Kidney glomerular epithelial cell (primary cell): ENCODE data around the gene COL19A1.
"Not testable (repeated sequence)": the region's sequence is repeated elsewhere in the genome, so short reads cannot be mapped to it uniquely, and the experiment has no call there.

ENCODE experiments used
- DNase-seq: peaks from one replicate; lab custom pipeline; 2025; lab: John Stamatoyannopoulos, UW

Gene COL19A1

DNA sequence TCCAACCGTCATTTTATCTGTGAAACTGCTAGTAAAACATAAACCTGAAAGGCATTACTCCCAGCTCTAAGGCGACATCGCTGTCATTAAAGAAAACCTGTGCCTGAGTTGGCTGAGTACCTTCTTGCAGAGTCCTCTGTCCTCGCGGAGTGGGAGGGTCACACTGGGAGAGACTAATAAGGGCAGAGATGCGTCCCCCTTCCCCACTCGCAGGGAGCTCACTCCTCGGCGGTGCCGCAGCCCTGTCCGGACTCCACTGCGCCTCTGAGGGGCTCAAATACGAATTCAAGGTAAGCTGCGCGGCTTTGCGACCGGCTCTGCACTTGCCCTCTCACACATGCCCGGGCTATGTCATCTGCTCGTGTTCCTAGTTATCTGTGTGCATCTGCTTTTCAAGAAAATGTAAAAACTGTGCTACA, at the start of gene COL19A1:
COL19A1 (plus strand) TSS at position 206 of the 419 bp plus-strand sequence. CDS start 13,012 bp downstream, outside the sequence.
- DNase-seq: peak; percentile 19

DNA sequence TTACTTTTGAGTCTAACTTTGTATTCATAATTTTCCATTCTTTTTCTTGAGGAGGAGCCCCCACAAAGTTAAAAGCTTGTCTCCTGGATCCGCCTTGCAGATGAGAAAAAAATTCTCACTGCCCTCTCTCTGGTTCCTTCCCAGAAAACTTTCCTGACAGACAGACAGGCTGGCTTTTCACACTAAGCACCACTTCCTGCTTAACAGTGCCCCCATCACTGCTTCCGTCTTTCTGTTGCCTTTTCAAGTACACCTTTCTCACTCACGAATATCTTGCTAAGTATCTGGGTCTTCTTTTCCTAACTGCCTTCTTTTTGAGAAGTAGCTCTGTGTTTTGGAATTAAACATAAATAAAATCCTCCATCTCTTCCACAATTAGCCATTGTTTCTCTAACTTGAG, 49.8 kb upstream of the COL19A1 start:
- DNase-seq: no peak

DNA sequence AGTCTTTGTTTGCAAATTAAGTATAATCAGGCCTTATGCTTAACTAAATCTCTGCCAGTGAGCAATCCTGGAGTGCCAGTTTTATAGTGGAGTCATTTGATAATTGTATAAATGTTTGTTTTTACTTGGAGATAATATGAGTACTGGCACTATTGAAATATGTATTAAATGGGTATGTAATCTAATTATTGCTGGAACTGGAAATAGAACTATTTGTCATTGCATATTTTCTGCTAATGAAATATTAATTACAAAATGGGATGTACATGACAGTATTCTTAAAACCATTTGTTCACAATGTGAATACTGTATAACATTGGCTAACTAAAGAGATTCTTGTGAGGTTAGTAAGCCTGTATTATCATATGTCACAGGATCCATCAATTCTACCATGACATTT, 49.0 kb upstream of the COL19A1 start:
- no peak for DNase-seq

DNA sequence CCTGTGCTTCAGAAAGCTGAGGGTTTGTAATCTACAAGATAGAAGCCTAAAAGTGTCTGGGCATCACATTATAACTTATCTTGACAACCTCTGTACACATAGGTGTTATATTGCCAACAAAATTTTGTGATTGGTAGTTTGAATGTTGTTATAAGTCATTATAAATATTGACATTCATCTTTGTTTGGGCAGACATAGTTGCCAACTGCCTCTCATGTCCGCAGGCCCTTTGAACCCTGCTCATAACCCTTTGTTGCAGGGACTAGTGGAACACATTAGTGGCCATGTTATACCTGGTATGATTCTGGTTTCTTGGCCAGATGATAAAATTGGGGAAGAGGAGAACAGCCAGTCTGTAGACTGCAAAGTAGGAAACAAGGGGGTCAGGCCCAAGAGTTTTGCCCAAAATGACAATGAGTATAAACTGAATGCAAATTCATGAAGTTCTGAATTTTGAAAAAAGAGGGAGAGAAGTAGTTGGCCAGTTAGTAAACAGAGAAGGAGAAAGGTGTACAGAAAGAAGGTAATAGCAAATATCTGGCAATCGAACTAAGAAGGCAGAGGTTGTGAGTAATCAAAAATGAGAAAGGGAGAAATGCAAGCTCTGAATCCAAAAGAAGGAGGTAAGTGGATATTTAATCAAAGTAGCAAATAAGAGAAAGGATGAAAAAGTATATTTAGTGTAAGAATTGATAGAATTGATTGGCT, 48.0 kb upstream of the COL19A1 start:
- DNase-seq: no peak

DNA sequence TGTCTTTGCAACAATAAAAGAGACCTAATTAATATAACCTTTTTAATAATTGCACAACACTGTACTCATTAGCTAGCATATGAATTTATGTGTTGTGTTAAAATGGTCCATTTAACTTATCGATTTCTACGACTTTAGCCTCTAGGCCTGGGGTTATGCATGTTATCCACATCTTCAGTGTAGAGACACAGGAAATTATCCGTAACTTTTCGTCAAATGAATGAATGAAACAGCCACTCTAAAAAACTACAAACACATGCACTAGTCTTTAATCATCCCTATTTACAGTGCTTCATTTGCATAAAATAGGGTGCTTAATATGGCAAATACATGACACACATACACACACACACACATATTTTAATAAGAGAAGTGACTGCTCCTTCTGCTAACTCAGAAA, 47.2 kb upstream of the COL19A1 start:
- DNase-seq: no peak

DNA sequence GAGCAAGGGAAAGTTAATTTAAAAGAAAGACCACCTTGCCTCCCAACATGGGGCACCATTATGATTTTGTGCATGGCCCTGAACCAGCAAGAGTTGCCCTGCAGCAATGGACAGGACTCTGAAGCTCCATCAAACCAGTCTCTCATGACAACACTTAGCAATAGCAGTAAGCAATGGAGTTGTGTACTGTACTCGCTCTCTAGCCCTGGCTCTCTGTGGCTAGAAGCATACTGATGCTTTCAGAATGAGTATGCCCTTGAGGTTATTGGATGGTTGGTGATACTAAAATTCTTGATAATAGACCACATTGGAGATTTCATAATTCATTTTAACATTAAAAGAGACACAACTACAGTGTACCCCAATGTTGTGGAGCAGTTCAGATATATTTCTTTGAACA, 46.3 kb upstream of the COL19A1 start:
- DNase-seq: no peak

DNA sequence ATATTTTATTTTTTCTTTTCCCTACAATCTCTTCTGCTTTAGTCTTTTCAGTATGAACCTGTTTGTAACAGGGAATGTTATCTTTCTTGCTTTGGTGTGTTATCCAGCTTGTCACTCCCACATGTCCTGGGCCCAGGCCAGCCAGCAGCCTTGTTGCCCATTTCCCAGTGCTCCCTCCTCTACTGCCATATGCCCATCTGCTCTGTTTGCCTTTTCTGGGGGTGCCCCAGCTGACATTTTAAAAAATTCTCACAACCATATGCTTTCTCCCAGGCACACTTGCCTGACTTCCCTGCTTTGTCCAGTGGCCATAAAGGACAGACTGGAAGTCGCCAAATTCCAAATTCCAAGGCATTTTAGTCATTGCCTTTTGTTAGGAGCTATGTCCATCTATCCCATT, 45.9 kb upstream of the COL19A1 start:
- DNase-seq: no peak

DNA sequence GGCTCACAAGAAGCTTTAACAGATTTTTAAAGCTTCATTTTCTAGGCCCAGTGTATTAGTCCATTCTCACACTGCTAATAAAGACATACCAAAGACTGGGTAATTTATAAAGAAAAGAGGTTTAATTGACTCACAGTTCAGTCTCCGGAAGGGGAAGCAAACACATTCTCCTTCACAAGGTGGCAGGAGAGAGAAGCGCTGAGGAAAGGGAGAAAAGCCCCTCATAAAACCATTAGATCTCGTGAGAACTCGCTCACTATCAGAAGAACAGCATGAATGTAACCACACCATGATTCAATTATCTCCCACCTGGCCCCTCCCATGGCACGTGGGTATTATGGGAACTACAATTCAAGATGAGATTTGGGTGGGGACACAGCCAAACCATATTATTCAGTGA, 42.0 kb upstream of the COL19A1 start:
- DNase-seq: not testable (repeated sequence)

DNA sequence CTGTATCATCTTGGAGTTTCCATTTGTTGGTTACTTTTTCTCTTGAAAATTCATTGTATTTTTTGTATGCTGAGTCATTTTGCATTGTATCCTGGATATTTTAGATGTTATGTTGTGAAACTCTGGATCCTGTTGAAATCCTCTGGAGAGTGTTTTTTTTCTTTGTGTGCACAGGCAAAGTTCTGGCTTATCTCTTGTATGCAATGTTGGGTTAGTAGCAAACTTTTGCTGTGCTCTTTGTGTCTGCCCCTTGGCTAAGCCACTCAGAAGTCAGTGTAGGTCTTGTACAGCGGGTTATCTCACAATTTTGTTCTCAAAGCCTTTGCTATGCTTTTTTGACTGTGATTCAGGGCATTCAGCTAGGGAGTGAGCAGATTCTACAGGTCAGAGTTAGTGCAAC, 40.5 kb upstream of the COL19A1 start:
- DNase-seq: no peak

DNA sequence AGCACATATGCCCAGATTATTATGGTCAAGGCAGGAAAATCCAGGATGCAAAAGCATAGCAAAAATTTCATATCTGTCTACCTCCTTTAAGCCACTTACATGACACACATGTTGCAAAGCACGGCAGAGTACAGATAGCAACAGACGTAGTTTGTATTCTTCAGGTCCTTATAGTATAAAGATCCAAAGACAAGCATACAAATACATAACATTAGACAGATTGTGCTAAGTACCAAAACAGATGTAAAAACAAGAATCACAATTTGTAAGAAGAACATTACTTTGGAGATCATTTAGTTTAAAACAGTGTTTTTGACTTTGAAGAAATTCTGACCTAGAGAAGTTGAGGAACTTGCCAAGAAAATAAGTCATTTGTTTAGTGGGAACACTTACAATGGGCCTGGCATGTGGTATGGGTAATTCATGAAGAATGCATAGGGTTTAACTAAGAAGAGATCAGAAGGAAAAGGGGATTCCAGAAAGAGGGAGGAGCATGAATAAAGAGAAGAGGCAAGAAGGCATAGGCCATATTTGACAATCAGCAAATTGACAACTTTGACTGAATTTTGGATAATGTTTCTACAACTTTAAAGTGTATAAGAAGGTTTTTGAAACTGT, 39.0 kb upstream of the COL19A1 start:
- DNase-seq: no peak

DNA sequence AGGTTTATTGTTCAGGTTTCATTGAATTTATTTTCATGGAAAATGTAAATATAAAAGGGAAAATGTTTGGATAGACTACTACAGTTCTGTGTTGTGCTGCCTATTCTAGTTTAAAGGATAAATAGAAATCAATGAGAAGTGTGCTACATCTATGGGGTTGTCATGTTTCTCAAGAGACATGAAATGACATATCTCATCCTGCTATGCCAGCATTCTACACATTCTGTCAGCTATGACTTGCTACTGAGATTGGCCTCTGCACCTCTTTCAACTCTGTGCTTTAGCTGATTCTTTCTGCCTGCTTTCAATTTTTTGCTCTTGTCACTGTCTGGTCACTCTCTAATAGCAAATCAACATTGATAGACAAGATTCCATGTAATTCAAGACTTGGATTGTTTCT, 33.8 kb upstream of the COL19A1 start:
- no peak for DNase-seq

DNA sequence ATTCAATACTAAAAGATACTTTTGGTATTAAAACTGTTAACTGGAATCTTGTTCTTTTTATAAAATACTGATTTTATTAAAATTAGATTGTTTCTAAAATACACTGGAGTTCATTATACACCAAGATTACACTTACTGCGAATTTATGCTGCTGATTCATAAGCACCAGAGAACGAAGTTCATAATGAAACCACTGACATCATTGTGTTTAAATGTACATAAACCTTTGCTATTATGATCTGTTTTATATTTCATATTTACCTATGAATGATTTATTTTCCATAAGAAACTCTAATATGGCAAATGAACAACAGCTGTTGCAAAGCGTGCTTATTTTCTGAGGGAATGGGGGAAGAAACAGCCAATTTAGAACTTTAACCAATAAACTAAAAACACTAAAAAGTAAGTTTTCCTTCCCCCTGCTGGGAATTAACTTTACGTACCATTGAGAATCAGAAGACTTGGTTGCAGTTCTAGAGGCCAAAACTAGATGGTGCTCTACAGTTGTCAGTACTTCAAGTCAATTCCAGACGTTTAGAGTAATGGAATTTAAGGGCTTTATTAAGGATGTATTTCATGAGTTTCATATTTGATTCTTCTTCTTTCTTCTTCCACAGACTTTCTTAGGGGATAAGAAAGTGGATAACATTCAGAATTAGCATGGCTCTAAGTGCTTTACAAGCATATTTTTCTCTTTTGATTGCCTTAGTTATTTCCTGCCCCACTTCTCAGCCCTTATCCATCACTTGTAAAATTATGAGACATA, 30.8 kb upstream of the COL19A1 start:
- peak; percentile 78 for DNase-seq

DNA sequence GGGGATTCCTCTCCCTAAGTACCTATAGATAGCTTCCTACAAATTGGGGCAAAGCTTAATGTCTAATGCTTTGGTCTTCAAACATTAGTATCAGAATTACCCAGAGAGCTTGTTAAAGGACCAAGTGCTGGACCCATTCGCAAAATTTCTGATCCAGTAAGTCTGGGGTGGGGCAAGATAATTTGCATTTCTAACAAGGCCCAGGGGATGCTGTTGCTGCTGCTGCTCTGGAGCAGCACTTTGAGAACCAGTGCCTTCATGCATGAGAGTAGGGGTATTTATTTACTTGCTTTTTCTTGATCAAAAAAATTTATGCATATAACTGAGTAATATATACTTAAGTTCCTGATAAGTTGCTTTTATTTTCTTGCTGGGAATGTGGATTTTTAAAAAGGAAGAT, 24.5 kb upstream of the COL19A1 start:
- no peak for DNase-seq

DNA sequence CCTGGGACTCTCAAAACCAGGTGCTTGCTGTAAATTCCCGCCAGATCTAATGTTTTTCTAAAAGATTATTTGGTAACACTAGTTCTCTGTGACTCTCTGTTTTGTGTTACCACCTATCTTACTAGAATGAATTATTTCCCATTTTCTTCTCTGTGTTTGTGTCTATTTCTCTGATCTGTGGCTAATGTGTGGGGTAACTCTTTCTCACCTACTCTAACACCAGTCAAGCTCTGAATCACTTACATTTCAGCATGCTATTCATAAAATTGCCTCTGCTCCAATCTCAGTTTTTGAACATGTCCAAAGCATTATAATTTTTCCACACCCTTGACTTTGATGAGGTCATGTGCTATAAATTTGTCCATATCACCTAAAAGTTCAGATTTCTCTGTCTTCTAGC, 23.2 kb upstream of the COL19A1 start:
- no peak for DNase-seq

DNA sequence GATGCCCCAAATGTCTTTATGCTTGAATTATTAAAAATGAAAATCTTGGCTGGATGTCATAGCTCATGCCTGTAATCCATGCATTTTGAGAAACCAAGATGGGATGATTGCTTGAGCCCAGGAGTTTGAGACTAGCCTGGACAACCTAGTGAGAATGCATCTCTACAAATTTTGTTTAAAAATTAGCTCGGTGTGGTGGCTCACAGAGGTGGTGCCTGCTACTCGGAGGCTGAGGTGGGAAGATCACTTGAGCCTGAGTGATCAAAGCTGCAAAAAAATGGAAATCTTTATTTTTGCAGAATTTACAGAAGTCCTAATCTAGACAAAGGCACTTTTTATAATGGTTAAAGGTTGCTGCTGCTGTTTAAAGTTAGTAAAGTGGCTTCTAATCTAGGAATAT, 20.0 kb upstream of the COL19A1 start:
- no peak for DNase-seq

DNA sequence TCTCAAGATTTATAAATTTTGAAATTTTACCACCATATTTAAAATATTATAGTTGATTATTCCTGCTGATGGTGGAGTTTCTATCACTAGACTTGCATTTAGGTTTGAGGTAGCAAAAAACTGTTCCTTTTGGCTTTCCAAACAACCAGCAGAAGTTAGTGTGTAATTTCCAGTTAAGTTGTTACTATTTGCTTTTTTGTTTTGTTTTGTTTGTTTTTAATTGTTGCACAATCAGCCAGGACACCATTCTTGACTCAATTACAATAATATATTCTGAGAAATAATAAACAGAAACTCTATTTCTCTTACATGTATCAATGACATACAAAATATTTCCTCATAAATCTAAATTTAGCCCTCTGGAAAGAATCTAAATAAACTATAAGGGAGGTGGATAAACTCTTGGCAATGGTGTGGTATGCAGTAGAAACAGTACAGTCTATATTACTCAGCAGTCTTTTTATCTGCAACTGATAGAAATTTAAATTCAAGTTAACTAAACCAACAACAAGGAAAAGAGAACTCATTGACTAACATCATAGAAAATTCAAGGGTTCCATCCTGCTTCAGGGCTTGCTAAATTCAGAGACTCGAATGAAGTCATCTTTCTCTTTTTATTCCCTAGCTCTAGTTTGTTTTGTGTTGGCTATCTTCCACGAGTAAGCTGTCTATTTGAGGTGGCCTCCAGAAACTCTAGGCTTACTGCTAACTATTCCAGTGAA, 19.4 kb upstream of the COL19A1 start:
- DNase-seq: no peak

DNA sequence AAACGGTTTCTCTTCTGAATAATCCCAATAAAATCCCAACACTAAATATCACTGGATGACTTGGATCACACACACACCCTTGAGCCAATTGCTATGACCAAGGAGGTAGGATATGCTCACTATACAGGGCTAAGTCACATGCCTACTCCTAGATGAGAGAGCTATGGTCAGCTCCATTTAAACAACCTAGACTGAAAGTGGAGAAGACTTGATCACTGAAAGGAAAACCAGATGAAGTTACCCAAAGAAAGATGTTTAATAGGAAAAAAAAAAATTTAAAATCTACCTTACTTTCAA, 18.9 kb upstream of the COL19A1 start:
- DNase-seq: no peak

DNA sequence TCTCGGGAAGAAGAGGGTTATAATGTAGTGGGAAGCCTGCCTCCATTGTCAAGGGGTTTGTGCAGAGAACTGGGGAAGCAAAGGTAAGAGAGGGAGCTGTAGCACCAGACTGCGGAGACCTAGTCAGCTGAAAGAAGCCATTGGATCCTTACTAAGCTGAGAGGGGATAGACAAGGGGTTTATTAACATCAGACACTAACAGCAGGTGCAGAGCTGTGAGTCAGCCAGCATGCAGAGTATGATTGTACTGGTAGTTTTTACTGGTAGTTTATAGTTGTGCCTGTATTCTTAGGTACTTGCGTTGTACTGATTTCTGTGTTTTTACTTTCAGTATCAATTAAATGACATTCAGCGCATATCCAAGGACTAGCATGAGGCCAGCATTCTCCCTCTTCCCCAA, 17.8 kb upstream of the COL19A1 start:
- DNase-seq: no peak

DNA sequence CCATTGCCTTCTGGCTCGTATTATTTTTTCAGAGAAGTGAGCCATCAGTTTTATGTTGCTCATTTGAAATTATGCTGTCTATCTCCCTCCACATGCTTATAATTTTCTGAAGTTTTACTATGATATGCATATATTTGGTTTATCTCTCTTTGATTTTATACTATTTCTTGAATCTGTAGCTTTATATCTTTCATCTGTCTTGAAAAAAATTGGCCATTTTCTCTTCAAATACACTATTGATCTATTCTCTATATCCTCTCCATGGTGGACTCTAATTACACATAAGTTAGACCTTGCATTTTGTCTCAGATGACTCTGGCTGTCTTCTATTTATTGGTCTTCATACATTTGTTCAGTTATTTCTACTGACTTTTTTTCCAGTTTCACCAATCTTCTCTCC, 13.7 kb upstream of the COL19A1 start:
- DNase-seq: no peak

DNA sequence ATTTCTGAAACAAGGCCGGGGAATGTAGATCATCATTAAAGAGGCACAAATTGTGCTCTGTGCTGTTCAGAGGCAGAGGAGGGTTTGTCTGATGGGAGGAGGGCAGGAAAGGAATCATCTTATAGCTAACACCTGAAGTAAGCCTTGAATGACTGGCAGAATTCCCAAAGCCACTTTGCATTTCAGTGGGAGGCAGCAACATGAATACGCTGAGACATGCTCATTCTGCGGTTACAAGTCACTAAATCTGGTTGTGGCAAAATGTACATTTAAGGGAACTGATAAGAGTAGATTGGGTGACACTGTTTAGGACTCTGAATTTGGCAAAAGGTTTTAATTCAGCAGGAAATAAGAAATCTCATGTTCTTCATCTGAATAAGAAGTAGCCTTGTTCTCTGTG, 4.4 kb upstream of the COL19A1 start:
- DNase-seq: no peak

DNA sequence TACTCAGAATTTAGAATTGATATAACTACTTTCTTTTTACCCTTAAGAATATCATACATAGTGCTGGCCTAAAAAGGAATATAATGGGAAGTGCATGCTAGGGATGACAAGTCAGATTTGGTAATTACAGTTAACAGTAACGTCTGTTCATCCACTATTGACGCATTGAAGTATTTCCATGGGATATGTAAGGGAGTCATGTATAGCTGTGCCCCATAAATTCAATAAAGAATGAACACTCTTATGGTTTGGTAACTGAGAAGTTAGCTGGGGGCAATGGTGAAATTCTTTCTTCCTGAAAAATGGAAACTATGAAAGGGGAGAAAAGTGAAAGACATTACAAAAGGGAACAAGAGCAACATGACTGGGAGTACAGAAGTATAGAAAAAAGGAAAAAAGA, 2.6 kb upstream of the COL19A1 start:
- no peak for DNase-seq

DNA sequence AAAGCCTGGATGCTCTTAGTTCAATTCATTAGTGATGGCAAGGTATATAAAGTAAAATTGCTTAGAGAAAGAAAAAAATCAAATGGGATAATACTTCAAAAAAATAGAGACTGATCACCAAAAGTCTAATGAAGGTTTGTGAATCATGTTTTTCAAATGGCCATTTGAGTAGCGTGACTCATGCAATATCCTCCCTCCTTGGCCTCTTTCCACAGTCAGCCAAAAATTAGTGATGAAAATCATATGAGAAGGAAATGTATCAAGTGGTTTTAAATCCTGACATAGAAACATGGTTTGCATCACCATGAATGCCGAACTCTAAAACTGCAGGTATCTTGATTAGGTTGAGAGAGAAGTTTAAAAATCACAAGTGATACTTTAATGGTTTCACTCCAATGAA, 1.2 kb upstream of the COL19A1 start:
- DNase-seq: peak; percentile 9
